Prostate gland (tissue), 2 donors: ENCODE measurements around the gene TMPRSS11A. TPM values are rescaled to one million over a fixed set of nuclear protein-coding genes. Genes with fewer than 3 reads are reported as not detected.
A peak's percentile ranks its signal among the peaks of the same experiment; 100 is the strongest.

Source experiments
- DNase-seq: peaks from one replicate; pipeline ENCODE4 v3.0.0-alpha.2; 2019; ENCODE audit warnings: low spot score
- H3K27ac ChIP-seq, 2 donors: fragments of 200-600 bp; sonication (generic); 2 replicates each; pipeline ENCODE4 v1.5.1; 2017 to 2019
- H3K27me3 ChIP-seq: fragments of 200-600 bp; sonication (generic); replicated peaks from 2 replicates; pipeline ENCODE4 v1.5.1; 2019; ENCODE audit not compliant: insufficient read depth
- H3K36me3 ChIP-seq, 2 donors: fragments of 200-600 bp; sonication (generic); 1 replicate in 1 of 2; 2 replicates in 1 of 2; pipeline versions ENCODE4 v1.5.1 to v1.8.1; 2017 to 2019
- H3K4me1 ChIP-seq: fragments of 200-600 bp; sonication (generic); replicated peaks from 2 replicates; pipeline ENCODE4 v1.5.1; 2019
- H3K4me3 ChIP-seq, 2 donors: fragments of 200-600 bp; sonication (generic); 2 replicates each; pipeline ENCODE4 v1.5.1; 2017 to 2019
- H3K9me3 ChIP-seq: fragments of 200-600 bp; sonication (generic); 2 replicates; pipeline ENCODE4 v1.5.1; 2017
- POLR2A ChIP-seq: fragments of 450-650 bp; IDR thresholded peaks from one replicate; pipeline ENCODE4 v1.6.1; 2016; ENCODE audit warnings: antibody characterized with exemption, mild to moderate bottlenecking
- POLR2AphosphoS5 ChIP-seq: sonication (generic); formaldehyde crosslinking; IDR thresholded peaks from one replicate; pipeline ENCODE4 v1.6.1; 2017; ENCODE audit warnings: antibody characterized with exemption
- WGBS: methylation state at CpG from one replicate; pipeline ENCODE4 v1.1.5; 2018; 5-methylcytosine and 5-hydroxymethylcytosine counted together
- intact Hi-C: fragments of 100-400 bp; cut with DNase I; formaldehyde crosslinking; loops from one replicate; pipeline ENCODE4 v1.14.2; 2022
- total RNA-seq, 2 donors: library from RNA; depleted of rRNA; stranded (reverse); fragments of >200 nt; gene quantifications; one replicate each; pipeline ENCODE4 v1.1.0, GENCODE V29; 2016
- TF ChIP-seq, protein P1 (sequence below), 4 experiments: fragments of 200-600 bp in 2 of 4; fragments of 450-650 bp in 2 of 4; sonication (generic) in 2 of 4; IDR thresholded peaks; 1 replicate in 3 of 4; 2 replicates in 1 of 4; pipeline ENCODE4 v1.5.1; 2016 to 2019; ENCODE audit warnings: antibody characterized with exemption in 4 of 4, mild to moderate bottlenecking in 2 of 4, moderate library complexity in 2 of 4

TMPRSS11A gene
- total RNA-seq, 2 donors from 2014 or later, result 0.18 to 0.45 TPM

DNA sequence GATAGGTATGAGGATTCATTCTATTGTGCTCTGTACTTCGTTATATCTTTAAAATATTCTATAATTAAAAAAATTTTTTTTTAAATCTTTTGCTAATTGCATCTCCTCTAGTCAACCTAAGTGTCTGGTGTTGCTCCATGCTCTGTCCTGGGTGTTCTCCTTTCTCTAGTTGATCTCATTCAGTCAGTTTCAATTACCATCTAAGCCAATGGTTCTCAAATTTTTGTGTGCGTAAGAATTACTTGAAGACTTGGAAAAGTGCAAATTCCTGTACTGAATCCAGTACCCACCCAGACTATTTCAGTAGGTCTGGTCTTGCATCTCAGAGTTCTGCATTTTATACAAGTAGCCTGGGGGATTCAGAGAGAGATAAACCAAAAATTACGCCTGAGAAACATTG, 86.2 kb downstream of the TMPRSS11A start:
- H3K27me3 ChIP-seq, result no peaks in the 10 kb centered on the region
- H3K4me1 ChIP-seq, result no peaks in the 10 kb centered on the region
- intact Hi-C loops, result no loop called here
- H3K9me3 ChIP-seq, result no peaks in the 10 kb centered on the region
- no peak overlapping the region for H3K4me3 ChIP-seq
- 94% methylated on average over 3 of the region's 3 CpGs for WGBS
- DNase-seq, result no peak
- TF ChIP-seq POLR2A, result no peak
- H3K27ac ChIP-seq, result no peak overlapping the region
- no peaks in the 10 kb centered on the region for H3K36me3 ChIP-seq

DNA sequence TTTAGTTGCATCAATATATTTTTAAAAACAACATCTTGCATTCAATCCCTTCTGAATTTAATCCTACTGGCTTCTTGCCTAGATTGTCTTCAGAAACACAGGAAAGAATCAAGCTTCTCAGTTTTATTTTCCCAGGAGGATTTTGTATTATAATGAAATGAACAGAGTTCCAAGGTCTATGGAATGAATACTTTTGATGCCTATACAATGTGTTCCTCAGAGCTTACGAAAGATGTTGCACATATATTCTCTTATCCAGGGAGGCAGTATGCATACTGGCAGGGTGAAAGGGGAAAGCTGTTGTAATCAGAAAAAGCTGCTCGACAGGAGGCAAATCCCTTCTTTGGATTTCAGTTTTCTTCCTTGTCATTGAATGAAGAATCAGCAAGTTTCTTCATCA, 88.3 kb downstream of the TMPRSS11A start:
- Histone ChIP-seq H3K9me3 (no peaks in the 10 kb centered on the region), H3K27ac (no peak overlapping the region), H3K4me1 (no peaks in the 10 kb centered on the region), H3K27me3 (no peaks in the 10 kb centered on the region), H3K4me3 (no peak overlapping the region), H3K36me3 (no peaks in the 10 kb centered on the region)
- no peak for DNase-seq
- 53% methylated on average over 2 of the region's 2 CpGs for WGBS
- intact Hi-C loops, result no loop called here
- TF ChIP-seq POLR2A (no peak), POLR2AphosphoS5 (no peak)
- TF ChIP-seq, protein P1, sequence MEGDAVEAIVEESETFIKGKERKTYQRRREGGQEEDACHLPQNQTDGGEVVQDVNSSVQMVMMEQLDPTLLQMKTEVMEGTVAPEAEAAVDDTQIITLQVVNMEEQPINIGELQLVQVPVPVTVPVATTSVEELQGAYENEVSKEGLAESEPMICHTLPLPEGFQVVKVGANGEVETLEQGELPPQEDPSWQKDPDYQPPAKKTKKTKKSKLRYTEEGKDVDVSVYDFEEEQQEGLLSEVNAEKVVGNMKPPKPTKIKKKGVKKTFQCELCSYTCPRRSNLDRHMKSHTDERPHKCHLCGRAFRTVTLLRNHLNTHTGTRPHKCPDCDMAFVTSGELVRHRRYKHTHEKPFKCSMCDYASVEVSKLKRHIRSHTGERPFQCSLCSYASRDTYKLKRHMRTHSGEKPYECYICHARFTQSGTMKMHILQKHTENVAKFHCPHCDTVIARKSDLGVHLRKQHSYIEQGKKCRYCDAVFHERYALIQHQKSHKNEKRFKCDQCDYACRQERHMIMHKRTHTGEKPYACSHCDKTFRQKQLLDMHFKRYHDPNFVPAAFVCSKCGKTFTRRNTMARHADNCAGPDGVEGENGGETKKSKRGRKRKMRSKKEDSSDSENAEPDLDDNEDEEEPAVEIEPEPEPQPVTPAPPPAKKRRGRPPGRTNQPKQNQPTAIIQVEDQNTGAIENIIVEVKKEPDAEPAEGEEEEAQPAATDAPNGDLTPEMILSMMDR (IDR thresholded peaks at IDR 0.05), result no peak

DNA sequence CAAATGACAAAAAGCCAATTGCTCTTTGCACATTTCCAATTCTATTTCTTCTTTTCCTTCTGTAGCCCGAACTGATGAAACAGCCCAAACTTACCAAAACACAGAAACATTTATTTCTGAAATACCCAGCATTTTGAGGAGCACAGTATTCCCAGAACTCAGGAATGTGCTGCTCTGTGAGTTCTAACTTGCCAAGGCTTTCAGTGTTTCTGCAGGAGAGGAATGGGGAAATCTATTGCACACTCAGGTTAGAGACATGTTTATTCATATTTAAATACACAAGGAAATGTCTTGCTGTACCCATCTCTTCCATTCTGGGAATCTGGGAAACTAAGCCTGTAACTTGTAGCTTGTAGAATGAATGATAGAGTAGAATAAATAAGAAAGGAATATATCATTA, 90.2 kb downstream of the TMPRSS11A start:
- Histone ChIP-seq H3K27me3 (no peaks in the 10 kb centered on the region), H3K27ac (no peak overlapping the region), H3K36me3 (no peaks in the 10 kb centered on the region), H3K9me3 (no peaks in the 10 kb centered on the region), H3K4me1 (no peaks in the 10 kb centered on the region), H3K4me3 (no peak overlapping the region)
- DNase-seq, result no peak
- TF ChIP-seq POLR2AphosphoS5 (no peak), POLR2A (no peak)
- TF ChIP-seq, protein P1 (IDR thresholded peaks at IDR 0.05), result no peak
- intact Hi-C loops, result no loop called here
- 74% methylated on average over 1 of the region's 1 CpG for WGBS

DNA sequence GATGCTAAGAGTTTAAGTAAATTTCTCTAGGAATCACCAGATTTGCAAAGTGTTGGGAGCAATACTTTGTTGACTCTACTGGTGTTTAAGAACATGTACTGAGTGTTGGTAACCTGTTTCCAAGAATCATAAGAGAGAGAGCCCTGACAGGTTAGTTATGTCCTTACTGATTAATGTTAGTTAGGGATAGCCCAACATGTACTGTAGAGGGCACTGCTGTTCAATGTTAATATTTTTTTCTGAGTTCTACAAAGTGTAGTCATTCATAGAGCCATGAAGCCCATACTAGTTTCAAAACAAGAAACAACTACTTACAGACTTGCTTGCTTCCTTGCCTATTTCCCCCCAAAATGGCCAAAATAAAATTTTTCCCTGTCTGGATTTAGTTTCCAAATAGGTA, 91.4 kb downstream of the TMPRSS11A start:
- Histone ChIP-seq H3K4me1 (no peaks in the 10 kb centered on the region), H3K4me3 (no peak overlapping the region), H3K36me3 (no peaks in the 10 kb centered on the region), H3K27ac (no peak overlapping the region), H3K9me3 (no peaks in the 10 kb centered on the region), H3K27me3 (no peaks in the 10 kb centered on the region)
- TF ChIP-seq POLR2A (no peak), POLR2AphosphoS5 (no peak)
- TF ChIP-seq, protein P1 (IDR thresholded peaks at IDR 0.05), result peak in 3 of 4 experiments; percentile 6 to 45 (median 32)
- DNase-seq, result no peak
- intact Hi-C loops, result no loop called here

DNA sequence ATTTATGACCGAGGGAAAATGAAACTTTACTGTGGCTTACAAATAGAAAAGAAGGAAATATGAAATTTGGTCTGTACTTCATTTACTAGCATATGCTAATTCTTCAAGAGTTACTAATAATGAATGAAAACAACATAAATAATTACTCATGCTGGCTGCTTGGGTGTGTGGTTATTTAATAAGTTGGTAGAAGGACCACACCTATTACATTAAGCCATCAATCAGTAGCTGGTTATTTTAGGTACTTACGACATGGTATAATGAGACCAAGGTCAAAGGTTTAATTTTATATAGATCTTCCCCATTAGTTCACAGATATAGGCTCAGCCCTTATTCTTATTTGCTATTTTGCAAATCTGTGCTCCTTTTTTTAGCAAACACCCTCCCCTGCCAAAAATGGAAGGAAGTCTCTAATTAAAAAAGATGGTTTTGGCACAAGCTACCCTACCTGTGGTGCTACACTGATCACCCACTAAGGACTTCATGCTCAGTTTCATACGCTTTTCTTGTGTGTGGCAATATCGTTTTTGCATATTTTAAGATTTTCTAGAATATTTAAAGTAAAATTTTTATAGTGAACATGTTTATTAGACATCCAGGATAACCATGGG, 93.6 kb downstream of the TMPRSS11A start:
- no peak for DNase-seq
- Histone ChIP-seq H3K27me3 (no peaks in the 10 kb centered on the region), H3K4me1 (no peaks in the 10 kb centered on the region), H3K9me3 (no peaks in the 10 kb centered on the region), H3K27ac (no peak overlapping the region), H3K36me3 (no peaks in the 10 kb centered on the region), H3K4me3 (no peak overlapping the region)
- TF ChIP-seq, protein P1 (IDR thresholded peaks at IDR 0.05), result no peak
- no peak for TF ChIP-seq POLR2AphosphoS5
- TF ChIP-seq POLR2A, result no peak
- intact Hi-C loops, result no loop called here
- WGBS, result 86% methylated on average over 4 of the region's 4 CpGs
